GM12801 (cell line): ENCODE measurements around the gene NEU3.

Experiments
- TF ChIP-seq, protein P1 (sequence below): IDR thresholded peaks from one replicate; pipeline ENCODE4 v1.5.1; 2011; ENCODE audit warnings: control low read depth; ENCODE audit not compliant: insufficient read length; ENCODE audit errors: extremely low read depth

The NEU3 gene

GRCh38 chr11:75052457-75052856, 63.7 kb downstream of the NEU3 start:
- TF ChIP-seq, protein P1, sequence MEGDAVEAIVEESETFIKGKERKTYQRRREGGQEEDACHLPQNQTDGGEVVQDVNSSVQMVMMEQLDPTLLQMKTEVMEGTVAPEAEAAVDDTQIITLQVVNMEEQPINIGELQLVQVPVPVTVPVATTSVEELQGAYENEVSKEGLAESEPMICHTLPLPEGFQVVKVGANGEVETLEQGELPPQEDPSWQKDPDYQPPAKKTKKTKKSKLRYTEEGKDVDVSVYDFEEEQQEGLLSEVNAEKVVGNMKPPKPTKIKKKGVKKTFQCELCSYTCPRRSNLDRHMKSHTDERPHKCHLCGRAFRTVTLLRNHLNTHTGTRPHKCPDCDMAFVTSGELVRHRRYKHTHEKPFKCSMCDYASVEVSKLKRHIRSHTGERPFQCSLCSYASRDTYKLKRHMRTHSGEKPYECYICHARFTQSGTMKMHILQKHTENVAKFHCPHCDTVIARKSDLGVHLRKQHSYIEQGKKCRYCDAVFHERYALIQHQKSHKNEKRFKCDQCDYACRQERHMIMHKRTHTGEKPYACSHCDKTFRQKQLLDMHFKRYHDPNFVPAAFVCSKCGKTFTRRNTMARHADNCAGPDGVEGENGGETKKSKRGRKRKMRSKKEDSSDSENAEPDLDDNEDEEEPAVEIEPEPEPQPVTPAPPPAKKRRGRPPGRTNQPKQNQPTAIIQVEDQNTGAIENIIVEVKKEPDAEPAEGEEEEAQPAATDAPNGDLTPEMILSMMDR, result no peak

DNA sequence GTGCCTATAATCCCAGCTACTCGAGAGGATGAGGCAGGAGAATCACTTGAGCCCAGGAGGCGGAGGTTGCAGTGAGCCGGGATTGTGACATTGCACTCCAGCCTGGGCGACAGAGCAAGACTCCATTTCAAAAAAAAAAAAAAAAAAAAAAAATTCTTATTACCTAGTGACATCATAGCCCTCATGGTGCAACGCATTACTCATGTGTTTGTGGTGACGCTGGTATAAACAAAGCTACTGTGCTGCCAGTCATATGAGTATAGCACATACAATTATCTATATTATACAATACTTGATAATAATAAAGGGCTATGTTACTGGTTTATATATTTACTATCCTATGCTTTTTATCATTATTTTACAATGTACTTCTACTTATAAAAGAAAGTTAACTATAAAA, 66.8 kb downstream of the NEU3 start:
- TF ChIP-seq, protein P1, result no peak

- TF ChIP-seq, protein P1, result no peak
These were observed 68.1 kb downstream of the NEU3 start for GRCh38 chr11:75056814-75057213.

- TF ChIP-seq, protein P1, result no peak
These were observed 70.6 kb downstream of the NEU3 start for GRCh38 chr11:75059299-75059698.

GRCh38 chr11:75063741-75064314, 75.1 kb downstream of the NEU3 start:
- TF ChIP-seq, protein P1, result no peak

- TF ChIP-seq, protein P1, result no peak
These were observed 77.3 kb downstream of the NEU3 start for GRCh38 chr11:75066061-75066460.
